Ascending aorta (tissue), 2 donors: ENCODE measurements around the gene LYRM4. TPM values are rescaled to one million over a fixed set of nuclear protein-coding genes. Genes with fewer than 3 reads are reported as not detected.
A peak's percentile ranks its signal among the peaks of the same experiment; 100 is the strongest.

ENCODE experiments used
- DNase-seq, 2 donors: peaks; one replicate each; pipeline ENCODE4 v3.0.0-alpha.2; 2019; ENCODE audit warnings: low spot score in 2 of 2
- H3K27ac ChIP-seq, 2 donors: fragments of 200-600 bp; sonication (generic); one replicate each; pipeline ENCODE4 v1.5.1; 2016 to 2017; ENCODE audit warnings: mild to moderate bottlenecking in 1 of 2
- H3K27me3 ChIP-seq: fragments of 200-600 bp; sonication (generic); one replicate; pipeline ENCODE4 v1.5.1; 2017
- H3K36me3 ChIP-seq, 2 donors: fragments of 200-600 bp; sonication (generic); one replicate each; pipeline ENCODE4 v1.5.1; 2016
- H3K4me1 ChIP-seq, 2 donors: fragments of 200-600 bp; sonication (generic); one replicate each; pipeline ENCODE4 v1.5.1; 2016 to 2017; ENCODE audit warnings: mild to moderate bottlenecking in 1 of 2
- H3K4me3 ChIP-seq, 2 donors: fragments of 200-600 bp; sonication (generic); one replicate each; pipeline ENCODE4 v1.5.1; 2016 to 2017; ENCODE audit warnings: mild to moderate bottlenecking in 1 of 2
- H3K9me3 ChIP-seq, 2 donors: fragments of 200-600 bp; sonication (generic); one replicate each; pipeline ENCODE4 v1.5.1; 2016
- intact Hi-C: fragments of 100-400 bp; cut with DNase I; formaldehyde crosslinking; loops from one replicate; pipeline ENCODE4 v1.15.1; 2023
- total RNA-seq: library from RNA; depleted of rRNA; stranded (reverse); fragments of >200 nt; gene quantifications from one replicate; pipeline ENCODE4 v1.1.0, GENCODE V29; 2016
- TF ChIP-seq, protein P1 (sequence below), 3 experiments: fragments of 200-600 bp in 2 of 3; fragments of 450-650 bp in 1 of 3; sonication (generic) in 2 of 3; IDR thresholded peaks; one replicate each; pipeline ENCODE4 v1.5.1; 2016 to 2019; ENCODE audit warnings: antibody characterized with exemption in 3 of 3, mild to moderate bottlenecking in 1 of 3, moderate library complexity in 1 of 3

The LYRM4 gene
- total RNA-seq, 1 donor from 2014 or later: 10.5 TPM

GRCh38 chr6:5191722-5192121 is 69.0 kb downstream of the LYRM4 start:
- Histone ChIP-seq H3K27ac (no peak overlapping the region), H3K4me1 (peaks cover 0 to 8% of the 10 kb centered on the region in 2 donors), H3K4me3 (no peak overlapping the region), H3K9me3 (no peaks in the 10 kb centered on the region), H3K36me3 (no peaks in the 10 kb centered on the region), H3K27me3 (no peaks in the 10 kb centered on the region)
- TF ChIP-seq, protein P1, sequence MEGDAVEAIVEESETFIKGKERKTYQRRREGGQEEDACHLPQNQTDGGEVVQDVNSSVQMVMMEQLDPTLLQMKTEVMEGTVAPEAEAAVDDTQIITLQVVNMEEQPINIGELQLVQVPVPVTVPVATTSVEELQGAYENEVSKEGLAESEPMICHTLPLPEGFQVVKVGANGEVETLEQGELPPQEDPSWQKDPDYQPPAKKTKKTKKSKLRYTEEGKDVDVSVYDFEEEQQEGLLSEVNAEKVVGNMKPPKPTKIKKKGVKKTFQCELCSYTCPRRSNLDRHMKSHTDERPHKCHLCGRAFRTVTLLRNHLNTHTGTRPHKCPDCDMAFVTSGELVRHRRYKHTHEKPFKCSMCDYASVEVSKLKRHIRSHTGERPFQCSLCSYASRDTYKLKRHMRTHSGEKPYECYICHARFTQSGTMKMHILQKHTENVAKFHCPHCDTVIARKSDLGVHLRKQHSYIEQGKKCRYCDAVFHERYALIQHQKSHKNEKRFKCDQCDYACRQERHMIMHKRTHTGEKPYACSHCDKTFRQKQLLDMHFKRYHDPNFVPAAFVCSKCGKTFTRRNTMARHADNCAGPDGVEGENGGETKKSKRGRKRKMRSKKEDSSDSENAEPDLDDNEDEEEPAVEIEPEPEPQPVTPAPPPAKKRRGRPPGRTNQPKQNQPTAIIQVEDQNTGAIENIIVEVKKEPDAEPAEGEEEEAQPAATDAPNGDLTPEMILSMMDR (IDR thresholded peaks at IDR 0.05): no peak
- intact Hi-C loops: no loop called here
- DNase-seq: no peak

GRCh38 chr6:5191222-5191621 is 69.5 kb downstream of the LYRM4 start:
- Histone ChIP-seq H3K4me1 (peaks cover 0 to 8% of the 10 kb centered on the region in 2 donors), H3K9me3 (no peaks in the 10 kb centered on the region), H3K4me3 (no peak overlapping the region), H3K36me3 (no peaks in the 10 kb centered on the region), H3K27ac (no peak overlapping the region), H3K27me3 (no peaks in the 10 kb centered on the region)
- TF ChIP-seq, protein P1 (IDR thresholded peaks at IDR 0.05): no peak
- intact Hi-C loops: no loop called here
- no peak for DNase-seq

DNA sequence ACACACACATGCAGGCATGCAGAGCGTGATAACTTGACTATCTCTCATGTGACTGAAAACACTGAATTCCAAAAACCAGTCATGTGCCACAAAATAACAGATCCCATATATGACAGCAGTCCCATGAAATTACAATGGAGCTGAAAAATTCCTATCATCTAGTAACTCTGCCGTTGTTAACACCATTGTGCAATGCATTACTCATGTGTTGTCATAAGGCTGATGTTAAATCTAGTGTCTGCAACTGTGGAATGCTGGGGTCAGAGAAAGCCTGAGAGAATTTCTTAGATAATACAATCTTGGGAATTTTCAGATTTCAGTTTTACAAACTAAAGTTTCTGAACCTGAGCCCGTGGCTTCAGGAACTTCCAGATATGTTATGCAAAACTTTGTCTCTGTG is 70.2 kb downstream of the LYRM4 start:
- DNase-seq: no peak
- no peaks in the 10 kb centered on the region for H3K27me3 ChIP-seq
- TF ChIP-seq, protein P1 (IDR thresholded peaks at IDR 0.05): no peak
- H3K4me3 ChIP-seq: no peak overlapping the region
- H3K27ac ChIP-seq: no peak overlapping the region
- no peaks in the 10 kb centered on the region for H3K9me3 ChIP-seq
- peaks cover 0 to 8% of the 10 kb centered on the region in 2 donors for H3K4me1 ChIP-seq
- intact Hi-C loops: no loop called here
- no peaks in the 10 kb centered on the region for H3K36me3 ChIP-seq

GRCh38 chr6:5188646-5189045 is 72.1 kb downstream of the LYRM4 start:
- H3K9me3 ChIP-seq: no peaks in the 10 kb centered on the region
- no peaks in the 10 kb centered on the region for H3K27me3 ChIP-seq
- DNase-seq: no peak
- H3K4me1 ChIP-seq: peaks cover 0 to 8% of the 10 kb centered on the region in 2 donors
- TF ChIP-seq, protein P1 (IDR thresholded peaks at IDR 0.05): no peak
- H3K36me3 ChIP-seq: no peaks in the 10 kb centered on the region
- H3K27ac ChIP-seq: no peak overlapping the region
- no peak overlapping the region for H3K4me3 ChIP-seq
- intact Hi-C loops: no loop called here

DNA sequence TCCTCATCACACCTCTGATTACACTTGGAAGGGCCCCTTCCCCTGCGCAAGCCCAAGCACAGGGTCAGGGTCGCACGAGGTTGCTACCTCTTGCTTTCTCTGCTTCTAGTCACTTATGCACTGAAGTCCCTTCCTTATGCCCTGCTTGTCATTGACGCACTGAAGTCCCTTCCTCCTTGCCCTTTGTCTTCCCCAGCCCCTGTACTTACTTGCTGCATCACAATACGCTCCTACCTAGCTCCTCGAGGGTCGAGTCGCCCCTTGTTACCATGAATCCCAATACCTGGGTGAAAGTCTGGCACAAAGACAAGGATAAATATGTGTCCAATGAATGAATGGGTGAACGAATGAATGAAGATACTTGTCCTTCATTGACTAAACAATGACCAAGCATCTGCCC is 75.9 kb downstream of the LYRM4 start:
- no peaks in the 10 kb centered on the region for H3K4me1 ChIP-seq
- TF ChIP-seq, protein P1 (IDR thresholded peaks at IDR 0.05): no peak
- DNase-seq: no peak
- H3K9me3 ChIP-seq: no peaks in the 10 kb centered on the region
- H3K27ac ChIP-seq: no peak overlapping the region
- no peak overlapping the region for H3K4me3 ChIP-seq
- intact Hi-C loops: no loop called here
- H3K36me3 ChIP-seq: no peaks in the 10 kb centered on the region
- H3K27me3 ChIP-seq: no peaks in the 10 kb centered on the region

GRCh38 chr6:5184218-5184617 is 76.5 kb downstream of the LYRM4 start:
- H3K36me3 ChIP-seq: no peaks in the 10 kb centered on the region
- DNase-seq: no peak
- H3K9me3 ChIP-seq: no peaks in the 10 kb centered on the region

More at GRCh38 chr6:5184218-5184617, 76.5 kb downstream of the LYRM4 start:
- TF ChIP-seq, protein P1 (IDR thresholded peaks at IDR 0.05): peak in 1 of 3 experiments; percentile 25
- Histone ChIP-seq H3K4me1 (no peaks in the 10 kb centered on the region), H3K4me3 (no peak overlapping the region), H3K27ac (no peak overlapping the region), H3K27me3 (no peaks in the 10 kb centered on the region)
- intact Hi-C loops: no loop called here
